DOHH2 (cell line): Measurements from ENCODE around the gene SLC9B2.

Source experiments
- EZH2phosphoT487 ChIP-seq: fragments of 200-600 bp; sonication (generic); IDR thresholded peaks from 2 replicates; pipeline ENCODE4 v1.6.1; 2017; ENCODE audit warnings: borderline replicate concordance, mild to moderate bottlenecking, antibody characterized with exemption, low read length, moderate library complexity, mixed read lengths
- TF ChIP-seq, protein P1 (sequence below): fragments of 200-600 bp; sonication (generic); IDR thresholded peaks from one replicate; pipeline ENCODE4 v1.5.1; 2014; ENCODE audit warnings: antibody characterized with exemption, mild to moderate bottlenecking, low read depth, low read length; ENCODE audit not compliant: poor library complexity, severe bottlenecking

DNA sequence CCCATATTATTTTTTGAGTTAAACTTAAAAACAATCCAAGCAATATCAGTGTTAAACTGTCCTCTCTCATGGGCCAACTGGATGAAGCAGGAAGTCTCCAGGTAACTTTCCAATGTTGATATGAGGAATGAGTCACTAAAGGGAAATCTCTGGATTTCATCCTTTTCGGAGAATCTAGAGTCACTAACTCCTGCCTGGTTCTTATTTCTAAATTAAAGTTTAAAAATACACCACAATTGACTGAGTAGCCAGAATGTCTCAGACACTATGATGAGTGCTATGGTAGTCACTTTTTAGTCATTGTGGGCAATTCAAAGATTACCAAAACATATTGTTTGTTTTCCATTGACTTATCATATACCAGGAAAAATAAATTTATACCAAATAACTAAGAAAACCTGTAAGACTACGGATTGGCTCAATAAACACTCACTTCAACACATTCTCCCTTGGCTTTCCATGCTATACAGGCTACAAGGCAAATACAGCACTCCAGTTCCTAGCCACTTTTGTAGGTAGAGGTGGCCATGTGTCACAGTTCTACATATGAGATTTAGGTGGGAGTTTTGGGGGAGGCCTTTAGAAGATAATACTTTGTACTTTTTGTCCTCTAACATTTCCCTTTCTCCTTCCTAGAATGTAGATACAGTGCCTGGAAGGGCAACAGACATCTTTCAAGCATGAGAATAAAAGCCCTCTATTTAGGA lies 8.6 kb downstream of the SLC9B2 start:
- TF ChIP-seq EZH2phosphoT487: no peak
- TF ChIP-seq, protein P1, sequence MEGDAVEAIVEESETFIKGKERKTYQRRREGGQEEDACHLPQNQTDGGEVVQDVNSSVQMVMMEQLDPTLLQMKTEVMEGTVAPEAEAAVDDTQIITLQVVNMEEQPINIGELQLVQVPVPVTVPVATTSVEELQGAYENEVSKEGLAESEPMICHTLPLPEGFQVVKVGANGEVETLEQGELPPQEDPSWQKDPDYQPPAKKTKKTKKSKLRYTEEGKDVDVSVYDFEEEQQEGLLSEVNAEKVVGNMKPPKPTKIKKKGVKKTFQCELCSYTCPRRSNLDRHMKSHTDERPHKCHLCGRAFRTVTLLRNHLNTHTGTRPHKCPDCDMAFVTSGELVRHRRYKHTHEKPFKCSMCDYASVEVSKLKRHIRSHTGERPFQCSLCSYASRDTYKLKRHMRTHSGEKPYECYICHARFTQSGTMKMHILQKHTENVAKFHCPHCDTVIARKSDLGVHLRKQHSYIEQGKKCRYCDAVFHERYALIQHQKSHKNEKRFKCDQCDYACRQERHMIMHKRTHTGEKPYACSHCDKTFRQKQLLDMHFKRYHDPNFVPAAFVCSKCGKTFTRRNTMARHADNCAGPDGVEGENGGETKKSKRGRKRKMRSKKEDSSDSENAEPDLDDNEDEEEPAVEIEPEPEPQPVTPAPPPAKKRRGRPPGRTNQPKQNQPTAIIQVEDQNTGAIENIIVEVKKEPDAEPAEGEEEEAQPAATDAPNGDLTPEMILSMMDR: no peak
